Vagina (tissue), 2 donors: ENCODE measurements around the gene CAPZA1. TPM values are rescaled to one million over a fixed set of nuclear protein-coding genes. Genes with fewer than 3 reads are reported as not detected.
"Not testable (repeated sequence)": the region's sequence is repeated elsewhere in the genome, so short reads cannot be mapped to it uniquely, and the experiment has no call there.

ENCODE experiments used
- DNase-seq, 2 donors: peaks; one replicate each; pipeline ENCODE4 v3.0.0-alpha.2; 2017; ENCODE audit errors: extremely low spot score in 2 of 2
- H3K27ac ChIP-seq: fragments of 200-600 bp; sonication (generic); one replicate; pipeline ENCODE4 v1.5.1; 2019
- H3K27me3 ChIP-seq: fragments of 200-600 bp; sonication (generic); one replicate; pipeline ENCODE4 v1.5.1; 2019
- H3K36me3 ChIP-seq, 2 donors: fragments of 200-600 bp; sonication (generic); one replicate each; pipeline ENCODE4 v1.5.1; 2017 to 2019
- H3K4me1 ChIP-seq: fragments of 200-600 bp; sonication (generic); one replicate; pipeline ENCODE4 v1.5.1; 2019
- H3K4me3 ChIP-seq, 2 donors: fragments of 200-600 bp; sonication (generic); 1 replicate in 1 of 2; 2 replicates in 1 of 2; pipeline ENCODE4 v1.5.1; 2016 to 2019
- H3K9me3 ChIP-seq: fragments of 200-600 bp; sonication (generic); one replicate; pipeline ENCODE4 v1.5.1; 2019
- POLR2A ChIP-seq, 2 donors: fragments of 450-650 bp; IDR thresholded peaks; one replicate each; pipeline ENCODE4 v1.6.1; 2017; ENCODE audit warnings: antibody characterized with exemption in 2 of 2, mild to moderate bottlenecking in 2 of 2, moderate library complexity in 2 of 2
- POLR2AphosphoS5 ChIP-seq, 2 donors: sonication (generic); formaldehyde crosslinking; IDR thresholded peaks; one replicate each; pipeline ENCODE4 v1.9.0; 2017; ENCODE audit warnings: antibody characterized with exemption in 2 of 2, mild to moderate bottlenecking in 2 of 2, low read depth in 1 of 2; ENCODE audit not compliant: insufficient read depth in 1 of 2
- intact Hi-C: fragments of 100-400 bp; cut with DNase I; formaldehyde crosslinking; loops from one replicate; pipeline ENCODE4 v1.15.1; 2023
- total RNA-seq: library from RNA; depleted of rRNA; stranded (reverse); fragments of >200 nt; gene quantifications from one replicate; pipeline ENCODE4 v1.2.3, GENCODE V29; 2016
- TF ChIP-seq, protein P1 (sequence below), 3 experiments: fragments of 450-650 bp in 2 of 3; fragments of 200-600 bp in 1 of 3; sonication (generic) in 1 of 3; IDR thresholded peaks; one replicate each; pipeline ENCODE4 v1.5.1; 2017 to 2019; ENCODE audit warnings: antibody characterized with exemption in 3 of 3, mild to moderate bottlenecking in 2 of 3, moderate library complexity in 2 of 3

The CAPZA1 gene
- total RNA-seq, 1 donor from 2014 or later, result 126 TPM

DNA sequence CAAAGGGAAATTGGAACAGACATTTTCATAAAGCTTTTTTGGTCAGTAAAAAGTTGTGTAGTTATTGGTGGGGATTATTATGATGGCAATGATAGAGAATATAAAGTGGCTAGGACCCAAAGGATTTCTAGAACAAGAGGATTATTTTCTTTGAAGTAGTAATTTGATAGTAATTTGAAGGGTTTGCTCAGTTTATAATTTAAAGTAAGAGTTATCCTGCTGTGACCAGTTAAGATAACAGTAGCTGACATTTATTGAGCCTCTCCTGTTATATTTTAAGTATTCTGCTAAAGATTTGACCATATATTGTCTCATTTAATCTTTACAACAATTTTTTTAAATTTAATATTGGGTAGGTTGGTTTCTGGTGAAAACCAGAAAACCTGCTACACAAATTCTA, 14.7 kb downstream of the CAPZA1 start:
- DNase-seq, result no peak
- no peaks in the 10 kb centered on the region for H3K9me3 ChIP-seq
- intact Hi-C loops, result no loop called here
- no peak for TF ChIP-seq POLR2AphosphoS5 (IDR thresholded peaks at IDR 0.05; ENCODE audit: insufficient read depth in 1 of 2, low read depth in 1 of 2)
- no peak for TF ChIP-seq POLR2A (IDR thresholded peaks at IDR 0.05)
- no peaks in the 10 kb centered on the region for H3K27me3 ChIP-seq
- H3K36me3 ChIP-seq, result no peaks in the 10 kb centered on the region
- H3K27ac ChIP-seq, result no peak overlapping the region
- H3K4me3 ChIP-seq, result no peak overlapping the region
- peaks cover 71% of the 10 kb centered on the region for H3K4me1 ChIP-seq

DNA sequence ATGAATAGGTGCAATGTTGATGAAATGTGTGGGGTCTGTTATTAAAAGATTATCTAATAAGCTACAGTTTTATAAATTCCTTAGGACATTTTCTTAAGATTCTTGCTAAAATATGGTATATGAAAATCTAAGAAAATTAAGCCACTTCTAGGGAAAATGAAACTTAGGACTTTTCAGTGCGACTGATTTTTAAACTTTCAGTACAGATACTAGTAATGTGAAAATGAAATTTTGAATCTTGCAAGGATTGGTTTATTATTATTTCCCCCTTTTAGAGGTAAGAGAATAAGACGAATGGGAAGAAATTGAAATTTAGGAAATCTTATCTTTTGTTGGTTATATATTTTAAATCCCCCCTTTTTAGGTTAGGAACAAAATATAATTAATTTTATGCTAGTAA, 16.4 kb downstream of the CAPZA1 start:
- TF ChIP-seq, protein P1, sequence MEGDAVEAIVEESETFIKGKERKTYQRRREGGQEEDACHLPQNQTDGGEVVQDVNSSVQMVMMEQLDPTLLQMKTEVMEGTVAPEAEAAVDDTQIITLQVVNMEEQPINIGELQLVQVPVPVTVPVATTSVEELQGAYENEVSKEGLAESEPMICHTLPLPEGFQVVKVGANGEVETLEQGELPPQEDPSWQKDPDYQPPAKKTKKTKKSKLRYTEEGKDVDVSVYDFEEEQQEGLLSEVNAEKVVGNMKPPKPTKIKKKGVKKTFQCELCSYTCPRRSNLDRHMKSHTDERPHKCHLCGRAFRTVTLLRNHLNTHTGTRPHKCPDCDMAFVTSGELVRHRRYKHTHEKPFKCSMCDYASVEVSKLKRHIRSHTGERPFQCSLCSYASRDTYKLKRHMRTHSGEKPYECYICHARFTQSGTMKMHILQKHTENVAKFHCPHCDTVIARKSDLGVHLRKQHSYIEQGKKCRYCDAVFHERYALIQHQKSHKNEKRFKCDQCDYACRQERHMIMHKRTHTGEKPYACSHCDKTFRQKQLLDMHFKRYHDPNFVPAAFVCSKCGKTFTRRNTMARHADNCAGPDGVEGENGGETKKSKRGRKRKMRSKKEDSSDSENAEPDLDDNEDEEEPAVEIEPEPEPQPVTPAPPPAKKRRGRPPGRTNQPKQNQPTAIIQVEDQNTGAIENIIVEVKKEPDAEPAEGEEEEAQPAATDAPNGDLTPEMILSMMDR (IDR thresholded peaks at IDR 0.05), result no peak
- TF ChIP-seq POLR2A (IDR thresholded peaks at IDR 0.05) (no peak), POLR2AphosphoS5 (IDR thresholded peaks at IDR 0.05; ENCODE audit: insufficient read depth in 1 of 2, low read depth in 1 of 2) (no peak)
- H3K27me3 ChIP-seq, result no peaks in the 10 kb centered on the region
- H3K4me1 ChIP-seq, result peaks cover 57% of the 10 kb centered on the region

DNA sequence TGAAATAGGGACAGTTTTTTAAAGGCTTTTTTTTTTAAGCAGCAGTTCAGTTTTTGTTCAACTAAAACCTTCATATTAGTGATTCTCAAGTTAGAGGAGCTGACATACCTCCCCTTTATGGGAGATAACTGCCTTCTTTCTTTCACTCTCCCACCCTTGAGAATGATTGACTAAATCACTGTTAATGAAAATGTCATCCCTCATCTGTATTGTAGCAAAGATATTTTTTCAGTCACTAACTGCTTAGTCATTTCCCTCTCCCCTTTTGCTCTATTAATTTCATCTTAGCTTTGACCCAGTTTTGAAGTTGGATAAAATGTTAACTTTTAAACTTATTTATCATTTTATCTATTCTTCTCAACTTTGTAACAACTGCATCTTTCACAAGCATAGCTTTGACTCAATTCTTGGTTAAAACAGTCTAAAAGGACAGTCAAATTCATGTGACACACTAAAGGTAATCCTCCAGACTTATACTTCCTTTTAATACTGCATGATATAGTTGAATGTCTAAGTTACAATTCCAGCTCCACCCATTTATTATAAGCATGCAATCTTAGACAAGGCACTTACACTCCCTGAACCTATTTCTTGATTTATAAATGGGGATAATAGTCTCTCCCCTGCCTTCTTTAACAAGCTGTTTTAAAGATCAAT, 17.1 kb downstream of the CAPZA1 start:
- intact Hi-C loops, result no loop called here
- no peaks in the 10 kb centered on the region for H3K36me3 ChIP-seq
- H3K4me1 ChIP-seq, result peaks cover 56% of the 10 kb centered on the region
- DNase-seq, result no peak
- H3K27me3 ChIP-seq, result no peaks in the 10 kb centered on the region
- no peak for TF ChIP-seq POLR2A (IDR thresholded peaks at IDR 0.05)
- TF ChIP-seq, protein P1 (IDR thresholded peaks at IDR 0.05), result no peak
- TF ChIP-seq POLR2AphosphoS5 (IDR thresholded peaks at IDR 0.05; ENCODE audit: insufficient read depth in 1 of 2, low read depth in 1 of 2), result no peak
- no peaks in the 10 kb centered on the region for H3K9me3 ChIP-seq
- H3K27ac ChIP-seq, result no peak overlapping the region
- H3K4me3 ChIP-seq, result no peak overlapping the region

More for the DNA sequence above, 16.4 kb downstream of the CAPZA1 start:
- Histone ChIP-seq H3K9me3 (no peaks in the 10 kb centered on the region), H3K36me3 (no peaks in the 10 kb centered on the region), H3K27ac (no peak overlapping the region), H3K4me3 (no peak overlapping the region)
- intact Hi-C loops, result no loop called here
- no peak for DNase-seq

DNA sequence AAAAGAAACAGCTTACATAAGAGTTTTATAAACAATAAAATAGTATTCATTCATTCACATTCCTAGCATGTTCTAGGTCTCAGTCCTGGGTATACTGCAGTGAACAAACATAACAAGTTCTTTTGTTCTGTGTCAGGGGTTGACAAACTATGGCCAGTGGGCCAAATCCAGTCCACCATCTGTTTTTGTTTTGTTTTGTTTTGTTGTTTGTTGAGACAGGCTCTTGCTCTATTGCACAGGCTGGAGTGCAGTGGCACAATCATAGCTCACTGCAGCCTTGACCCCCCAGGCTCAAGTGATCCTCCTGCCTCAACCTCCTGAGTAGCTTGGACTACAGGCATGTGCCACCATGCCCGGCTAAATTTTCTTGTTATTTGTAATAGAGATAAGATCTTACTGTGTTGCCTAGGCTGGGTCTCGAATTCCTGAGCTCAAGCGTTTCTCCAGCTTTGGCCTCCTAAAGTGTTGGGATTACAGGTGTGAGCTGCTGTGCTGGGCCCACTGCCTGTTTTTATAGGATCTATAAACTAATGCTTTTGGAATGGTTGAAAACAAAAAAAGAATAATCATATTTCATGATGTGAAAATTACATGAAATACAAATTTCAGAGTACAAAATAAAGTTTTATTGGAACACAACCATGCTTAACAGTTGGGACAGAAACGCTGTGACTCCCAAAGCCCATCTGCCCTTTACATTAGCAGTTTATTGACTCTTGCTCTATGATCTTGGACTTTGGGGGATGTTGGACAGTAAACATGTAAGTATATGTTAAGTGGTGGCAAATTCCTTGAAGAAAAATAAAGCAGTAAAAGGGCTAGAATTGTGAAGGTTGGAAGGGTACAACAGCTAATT, 17.9 kb downstream of the CAPZA1 start:
- H3K9me3 ChIP-seq, result no peaks in the 10 kb centered on the region
- H3K27ac ChIP-seq, result no peak overlapping the region
- intact Hi-C loops, result no loop called here
- H3K36me3 ChIP-seq, result no peaks in the 10 kb centered on the region
- no peak for TF ChIP-seq POLR2A (IDR thresholded peaks at IDR 0.05)
- TF ChIP-seq, protein P1 (IDR thresholded peaks at IDR 0.05), result no peak
- TF ChIP-seq POLR2AphosphoS5 (IDR thresholded peaks at IDR 0.05; ENCODE audit: insufficient read depth in 1 of 2, low read depth in 1 of 2), result no peak
- no peaks in the 10 kb centered on the region for H3K27me3 ChIP-seq
- H3K4me3 ChIP-seq, result no peak overlapping the region
- no peak for DNase-seq
- H3K4me1 ChIP-seq, result peaks cover 49% of the 10 kb centered on the region

DNA sequence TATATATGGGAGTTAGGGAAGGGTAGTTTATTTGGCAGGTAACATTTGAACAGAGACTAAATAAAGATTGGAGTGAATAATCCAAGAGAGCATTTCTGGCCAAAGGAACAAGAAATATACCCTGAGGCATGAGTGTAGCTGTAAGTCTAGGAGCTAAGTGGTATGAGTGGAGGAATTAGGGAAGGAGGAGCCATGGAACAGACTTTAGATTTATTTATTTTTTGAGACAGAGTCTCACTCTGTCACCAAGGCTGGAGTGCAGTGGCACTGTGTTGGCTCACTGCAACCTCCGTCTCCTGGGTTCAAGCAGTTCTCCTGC, 18.4 kb downstream of the CAPZA1 start:
- no peak for DNase-seq
- Histone ChIP-seq H3K27ac (no peak overlapping the region), H3K4me3 (no peak overlapping the region), H3K4me1 (peaks cover 48% of the 10 kb centered on the region), H3K36me3 (no peaks in the 10 kb centered on the region), H3K27me3 (no peaks in the 10 kb centered on the region), H3K9me3 (no peaks in the 10 kb centered on the region)
- intact Hi-C loops, result no loop called here
- TF ChIP-seq POLR2AphosphoS5 (IDR thresholded peaks at IDR 0.05; ENCODE audit: insufficient read depth in 1 of 2, low read depth in 1 of 2), result no peak
- TF ChIP-seq POLR2A (IDR thresholded peaks at IDR 0.05), result no peak
- TF ChIP-seq, protein P1 (IDR thresholded peaks at IDR 0.05), result no peak

DNA sequence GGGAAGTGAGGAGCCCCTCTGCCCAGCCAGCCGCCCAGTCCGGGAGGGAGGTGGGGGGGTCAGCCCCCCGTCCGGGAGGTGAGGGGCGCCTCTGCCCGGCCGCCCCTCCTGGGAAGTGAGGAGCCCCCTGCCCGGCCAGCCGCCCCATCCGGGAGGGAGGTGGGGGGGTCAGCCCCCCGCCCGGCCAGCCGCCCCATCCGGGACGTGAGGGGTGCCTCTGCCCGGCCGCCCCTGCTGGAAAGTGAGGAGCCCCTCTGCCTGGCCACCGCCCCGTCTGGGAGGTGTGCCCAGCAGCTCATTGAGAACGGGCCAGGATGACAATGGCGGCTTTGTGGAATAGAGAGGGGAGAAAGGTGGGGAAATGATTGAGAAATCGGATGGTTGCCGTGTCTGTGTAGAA, 20.8 kb downstream of the CAPZA1 start:
- H3K4me3 ChIP-seq, H3K27me3 ChIP-seq, H3K27ac ChIP-seq, DNase-seq, H3K9me3 ChIP-seq, intact Hi-C loops: not testable (repeated sequence)
- H3K36me3 ChIP-seq, result peaks cover 0 to 11% of the 10 kb centered on the region in 2 donors
- H3K4me1 ChIP-seq, result peaks cover 54% of the 10 kb centered on the region
